ENCODE data around the gene ITGBL1. TPM values are rescaled to one million over a fixed set of nuclear protein-coding genes. Genes with fewer than 3 reads are reported as not detected.

Gene ITGBL1
- total RNA-seq, 1 experiment from 2014 or later: 6.9 TPM

GRCh38 chr13:101695870-101696516, 243.5 kb downstream of the ITGBL1 start:
- no peak for DNase-seq (ENCODE audit: low spot score)

GRCh38 chr13:101697745-101698144, 245.3 kb downstream of the ITGBL1 start:
- DNase-seq (ENCODE audit: low spot score): no peak

GRCh38 chr13:101698400-101698799, 245.9 kb downstream of the ITGBL1 start:
- no peak for DNase-seq (ENCODE audit: low spot score)

GRCh38 chr13:101700598-101700997, 248.1 kb downstream of the ITGBL1 start:
- no peak for DNase-seq (ENCODE audit: low spot score)

- DNase-seq (ENCODE audit: low spot score): no peak
Measured at GRCh38 chr13:101703081-101703480, 250.6 kb downstream of the ITGBL1 start.

GRCh38 chr13:101703838-101704237, 251.4 kb downstream of the ITGBL1 start:
- DNase-seq (ENCODE audit: low spot score): no peak

GRCh38 chr13:101706651-101707050, 254.2 kb downstream of the ITGBL1 start:
- peak; percentile 83 for DNase-seq (ENCODE audit: low spot score)

- no peak for DNase-seq (ENCODE audit: low spot score)
Measured at GRCh38 chr13:101707659-101708058, 255.2 kb downstream of the ITGBL1 start.

GRCh38 chr13:101708115-101708514, 255.6 kb downstream of the ITGBL1 start:
- DNase-seq (ENCODE audit: low spot score): no peak

- no peak for DNase-seq (ENCODE audit: low spot score)
Measured at GRCh38 chr13:101709952-101710351, 257.5 kb downstream of the ITGBL1 start.

- DNase-seq (ENCODE audit: low spot score): no peak
Measured at GRCh38 chr13:101711307-101712025, 259.0 kb downstream of the ITGBL1 start.

- no peak for DNase-seq (ENCODE audit: low spot score)
Measured at GRCh38 chr13:101712026-101712348, 259.5 kb downstream of the ITGBL1 start.

GRCh38 chr13:101714195-101714594, 261.7 kb downstream of the ITGBL1 start:
- no peak for DNase-seq (ENCODE audit: low spot score)

GRCh38 chr13:101717353-101717752, 264.9 kb downstream of the ITGBL1 start:
- DNase-seq (ENCODE audit: low spot score): no peak

GRCh38 chr13:101718496-101718895, 266.0 kb downstream of the ITGBL1 start:
- DNase-seq (ENCODE audit: low spot score): no peak

- no peak for DNase-seq (ENCODE audit: low spot score)
Measured at GRCh38 chr13:101726681-101727080, 274.2 kb downstream of the ITGBL1 start.

GRCh38 chr13:101727118-101727517, 274.6 kb downstream of the ITGBL1 start:
- no peak for DNase-seq (ENCODE audit: low spot score)

GRCh38 chr13:101728021-101728420, 275.5 kb downstream of the ITGBL1 start:
- DNase-seq (ENCODE audit: low spot score): no peak

GRCh38 chr13:101728615-101729014, 276.1 kb downstream of the ITGBL1 start:
- DNase-seq (ENCODE audit: low spot score): no peak

- DNase-seq (ENCODE audit: low spot score): peak; percentile 7
Measured at GRCh38 chr13:101730420-101731000, 278.0 kb downstream of the ITGBL1 start.

GRCh38 chr13:101736566-101736965, 284.1 kb downstream of the ITGBL1 start:
- DNase-seq (ENCODE audit: low spot score): no peak

GRCh38 chr13:101738336-101738735, 285.9 kb downstream of the ITGBL1 start:
- no peak for DNase-seq (ENCODE audit: low spot score)

All from H4 (cell line).